SIG-M5 (cell line): ENCODE data around the gene NOS1.
"Not testable (repeated sequence)": the region's sequence is repeated elsewhere in the genome, so short reads cannot be mapped to it uniquely, and the experiment has no call there.

ENCODE experiments used
- DNase-seq: peaks from one replicate; lab custom pipeline; 2025; lab: John Stamatoyannopoulos, UW

NOS1 gene

GRCh38 chr12:117262749-117263148 is 98.7 kb downstream of the NOS1 start:
- no peak for DNase-seq

GRCh38 chr12:117261247-117261646 is 100.2 kb downstream of the NOS1 start:
- no peak for DNase-seq

DNA sequence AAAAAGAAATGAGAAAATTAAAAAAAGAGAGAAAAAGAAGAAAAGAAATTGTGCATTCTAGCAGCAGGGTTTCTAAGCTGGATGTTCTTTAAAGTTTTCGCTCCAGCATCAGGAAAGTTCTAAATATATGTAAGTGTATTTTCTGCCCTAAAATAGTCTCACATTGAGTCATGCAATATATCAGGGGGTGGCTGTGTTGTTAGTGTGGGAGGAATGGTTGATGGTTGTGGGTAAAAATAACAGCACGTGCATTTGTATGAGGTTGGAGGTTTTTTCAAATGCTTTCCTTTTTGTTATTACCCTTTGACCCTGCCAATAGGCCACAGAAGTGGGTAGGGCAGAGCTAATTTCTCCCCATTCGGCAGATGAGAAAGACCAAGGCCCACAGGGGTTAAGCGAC is 106.0 kb downstream of the NOS1 start:
- no peak for DNase-seq

GRCh38 chr12:117243488-117243887 is 117.9 kb downstream of the NOS1 start:
- no peak for DNase-seq

- DNase-seq = no peak
Measured at GRCh38 chr12:117241697-117242096, 119.7 kb downstream of the NOS1 start.

GRCh38 chr12:117240081-117240755 is 121.2 kb downstream of the NOS1 start:
- DNase-seq = no peak

DNA sequence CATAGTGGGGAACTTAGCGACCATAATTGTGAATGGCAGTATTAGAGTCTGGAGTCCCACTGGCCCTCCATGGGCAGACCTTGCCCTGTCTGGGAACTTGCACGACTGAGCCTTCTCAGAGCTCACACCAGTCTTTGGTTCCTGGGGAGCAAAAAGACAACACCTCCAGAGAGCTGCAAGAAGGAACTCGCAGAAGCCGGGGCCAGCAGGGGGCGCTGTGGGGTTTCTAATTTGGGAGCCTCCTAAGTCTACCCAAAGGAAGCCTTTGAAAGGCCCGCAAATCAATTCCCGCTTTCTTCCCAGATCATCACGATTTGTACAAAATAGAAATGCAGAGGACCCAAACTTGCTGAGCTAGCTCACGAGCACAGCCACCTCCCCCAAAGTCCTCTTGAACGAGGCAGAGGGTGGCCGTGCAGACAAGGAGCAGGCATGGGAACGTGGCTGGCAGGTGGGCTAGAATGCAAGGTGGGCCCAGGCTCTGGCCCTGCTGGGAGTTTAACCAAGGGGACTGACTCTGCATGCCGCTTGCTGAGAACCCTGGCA is 124.9 kb downstream of the NOS1 start:
- DNase-seq = no peak

DNA sequence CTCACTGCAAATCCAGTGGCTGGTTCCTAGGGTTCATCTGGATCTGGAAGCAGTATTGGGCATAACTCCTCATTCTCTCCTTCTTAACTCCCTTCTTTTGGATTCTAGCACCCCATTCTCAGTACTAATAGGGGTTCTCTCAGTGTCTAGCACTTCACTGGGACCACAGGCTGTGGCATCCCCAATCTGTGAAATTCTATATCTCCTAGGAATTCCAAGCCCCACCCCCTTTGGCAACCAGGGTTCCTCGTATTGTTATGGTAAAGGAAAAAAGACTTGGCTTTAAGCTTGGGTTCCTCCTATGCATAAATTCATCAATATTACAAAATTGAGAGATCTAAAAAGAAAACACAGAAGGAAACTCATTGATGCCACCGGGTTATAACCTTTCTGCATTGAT is 126.2 kb downstream of the NOS1 start:
- no peak for DNase-seq

DNA sequence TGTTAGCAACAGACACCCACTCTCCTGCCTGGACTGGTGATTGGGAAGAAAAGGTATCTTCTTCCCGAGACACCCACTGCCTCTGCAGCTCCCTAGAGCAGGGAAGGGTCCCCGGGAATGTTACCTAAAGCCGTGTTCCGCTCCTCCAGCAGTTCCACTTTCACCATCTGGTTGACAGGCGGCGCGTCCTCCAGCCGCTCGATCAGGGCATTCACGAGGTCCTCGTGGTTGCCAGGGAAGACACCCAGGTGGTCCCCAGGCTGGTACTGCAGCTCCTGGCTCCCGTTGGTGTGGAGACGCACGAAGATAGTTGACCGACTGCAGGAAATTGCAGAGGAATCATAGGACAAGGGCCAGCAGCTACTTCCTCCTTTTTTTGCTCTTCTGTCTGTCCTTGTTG is 127.0 kb downstream of the NOS1 start:
- no peak for DNase-seq

- no peak for DNase-seq
Measured at GRCh38 chr12:117231750-117232149, 129.7 kb downstream of the NOS1 start.

DNA sequence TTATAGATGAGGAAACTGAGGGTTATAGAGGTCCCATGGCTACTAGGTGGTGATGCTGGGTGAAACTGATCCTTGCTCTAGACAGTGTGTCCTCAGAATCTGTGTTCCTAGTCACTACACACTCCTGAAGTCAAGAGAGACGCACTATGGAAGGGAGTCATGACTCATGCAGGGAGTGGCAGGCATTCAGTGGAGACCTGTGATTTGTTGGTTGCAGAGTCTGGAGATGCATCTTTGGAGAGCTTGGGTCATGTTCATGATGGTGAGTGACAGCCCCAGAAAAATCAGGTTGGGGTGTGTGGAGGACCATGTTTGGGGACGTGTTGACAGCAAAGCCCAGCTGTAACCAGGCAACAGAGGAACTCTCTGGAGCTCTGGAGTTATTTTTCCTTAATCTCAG is 133.2 kb downstream of the NOS1 start:
- no peak for DNase-seq

DNA sequence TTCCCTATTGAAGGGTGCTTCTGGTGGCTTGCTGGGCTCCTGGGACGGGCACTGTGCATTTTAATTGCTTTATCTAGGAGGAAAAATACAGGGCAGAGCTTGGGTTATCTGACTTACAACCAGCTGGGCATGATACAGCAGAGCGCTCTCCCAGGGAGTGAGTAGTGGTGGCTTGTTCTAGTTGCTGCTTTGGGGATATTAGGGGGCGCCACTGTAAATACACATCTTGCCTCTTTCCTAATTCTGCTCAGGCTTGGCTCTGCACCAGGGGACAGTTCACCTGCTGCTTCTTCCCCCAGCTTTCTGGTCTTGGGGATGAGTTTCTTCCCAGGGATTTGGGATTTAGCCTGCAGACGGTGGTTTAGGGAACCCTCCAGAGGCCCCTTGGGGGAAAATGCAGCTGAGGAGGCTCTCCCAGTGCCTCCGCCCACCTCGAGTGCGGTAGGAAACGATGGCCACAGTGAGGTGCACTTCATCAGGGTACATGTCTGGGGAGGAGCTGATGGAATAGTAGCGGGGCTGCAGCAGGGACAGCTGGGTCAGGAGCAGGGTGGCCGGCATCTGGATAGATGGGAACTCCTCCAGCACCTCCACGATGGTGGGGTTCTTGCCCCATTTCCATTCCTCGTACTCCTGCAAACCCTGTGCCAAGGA is 134.3 kb downstream of the NOS1 start:
- DNase-seq = no peak

DNA sequence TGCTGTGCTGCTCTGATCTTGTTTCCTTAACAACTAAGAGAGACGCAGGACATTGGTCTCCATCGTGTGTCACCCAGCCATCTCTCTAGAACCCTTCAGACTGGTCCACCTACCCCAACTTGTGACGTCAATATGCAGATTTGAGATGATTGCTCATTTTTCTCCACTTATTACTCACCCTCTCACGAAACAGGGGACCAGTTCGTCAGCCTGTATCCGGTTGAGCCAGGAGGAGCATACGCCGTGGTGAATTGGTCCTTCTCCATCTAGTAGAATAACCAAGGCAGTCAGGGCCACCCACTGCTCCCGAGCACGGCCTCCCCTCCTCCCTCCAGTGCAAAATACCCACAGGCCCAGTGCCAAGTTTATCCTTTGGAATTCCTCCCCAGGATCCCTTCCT is 134.9 kb downstream of the NOS1 start:
- no peak for DNase-seq

GRCh38 chr12:117225179-117225578 is 136.2 kb downstream of the NOS1 start:
- no peak for DNase-seq

DNA sequence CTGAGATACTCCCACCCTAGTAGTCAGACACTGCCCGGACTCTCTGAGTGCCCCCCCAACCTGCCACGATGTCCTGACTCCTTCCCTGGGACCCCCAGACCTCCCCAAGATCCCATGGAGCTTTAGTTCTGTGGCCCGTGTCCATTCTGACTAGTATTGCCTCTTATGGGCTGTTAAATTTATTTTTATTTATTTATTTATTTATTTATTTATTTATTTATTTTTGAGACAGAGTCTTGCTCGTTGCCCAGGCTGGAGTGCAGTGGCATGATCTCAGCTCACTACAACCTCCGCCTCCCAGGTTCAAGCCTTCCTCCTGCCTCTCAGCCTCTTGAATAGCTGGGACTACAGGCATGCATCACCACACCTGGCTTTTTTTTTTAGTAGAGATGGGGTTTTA is 140.5 kb downstream of the NOS1 start:
- not testable (repeated sequence) for DNase-seq

- no peak for DNase-seq
Measured at GRCh38 chr12:117218149-117218548, 143.3 kb downstream of the NOS1 start.

GRCh38 chr12:117216686-117217085 is 144.7 kb downstream of the NOS1 start:
- no peak for DNase-seq

- no peak for DNase-seq
Measured at GRCh38 chr12:117214797-117215196, 146.6 kb downstream of the NOS1 start.

DNA sequence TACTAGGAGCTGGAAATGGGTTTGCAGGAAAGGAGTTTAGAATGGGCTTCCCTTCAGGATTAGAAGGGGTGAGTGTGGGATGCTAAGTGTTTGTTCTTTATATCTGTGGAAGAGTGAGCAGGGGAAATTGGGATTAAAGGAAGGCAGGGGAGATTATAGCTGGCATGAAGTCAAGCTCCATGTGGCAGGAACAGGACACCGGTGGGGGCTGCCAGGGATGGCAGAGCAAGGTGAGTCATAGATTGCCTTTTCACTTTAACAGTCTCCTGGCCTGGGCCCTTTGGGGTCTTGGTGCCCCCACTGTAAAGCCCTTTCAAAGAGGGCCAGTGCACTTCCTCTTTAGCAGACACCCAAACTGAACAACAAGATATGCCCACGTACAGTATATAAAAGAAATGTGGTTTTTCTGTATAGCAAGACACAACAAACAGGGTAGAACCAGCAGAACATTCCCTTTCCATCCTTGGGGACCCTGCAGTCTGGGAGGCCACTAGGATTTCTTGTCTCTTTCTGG is 148.1 kb downstream of the NOS1 start:
- DNase-seq = no peak

DNA sequence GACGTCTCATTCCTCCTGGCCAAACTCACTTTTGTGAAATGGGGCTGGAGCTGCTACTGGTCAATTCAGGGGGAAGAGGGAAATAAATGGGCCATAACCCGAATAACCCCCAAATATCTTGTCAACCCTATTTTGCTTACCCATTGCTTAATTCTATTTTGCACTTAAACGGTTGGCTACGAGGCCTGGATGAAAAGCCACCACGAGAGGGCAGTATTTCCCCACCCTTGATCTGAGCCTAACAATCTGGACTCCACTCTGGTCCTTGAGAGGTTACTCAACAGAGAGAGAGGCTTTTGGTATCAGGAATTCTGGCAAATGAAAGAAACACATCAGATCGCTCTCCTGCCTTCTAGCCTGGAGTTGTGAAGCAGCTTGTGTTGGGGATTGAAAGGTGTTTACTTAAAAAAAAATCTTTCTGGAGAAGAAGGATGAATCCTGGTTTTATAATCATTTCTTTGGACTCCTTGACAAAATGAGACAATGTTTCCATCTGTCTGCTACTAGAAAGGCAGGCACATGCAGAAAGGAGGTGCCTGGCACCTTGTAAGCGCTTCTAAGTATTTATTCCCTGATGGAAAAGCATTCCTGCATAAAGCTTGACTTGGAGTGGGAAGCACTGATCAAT is 148.7 kb downstream of the NOS1 start:
- DNase-seq = no peak

GRCh38 chr12:117210266-117210918 is 151.0 kb downstream of the NOS1 start:
- no peak for DNase-seq

GRCh38 chr12:117209626-117210025 is 151.8 kb downstream of the NOS1 start:
- DNase-seq = no peak
